Right renal pelvis (tissue), 4 donors: ENCODE results near the gene LPP. TPM values are rescaled to one million over a fixed set of nuclear protein-coding genes. Genes with fewer than 3 reads are reported as not detected.

ENCODE experiments used
- DNase-seq, 4 donors: peaks; one replicate each; pipeline ENCODE4 v3.0.0-alpha.2; 2013; ENCODE audit warnings: low read depth in 4 of 4, low spot score in 3 of 4, missing footprints in 1 of 4
- polyA plus RNA-seq, 4 donors: library from polyadenylated mRNA; unstranded; fragments of 120-200 nt; gene quantifications; one replicate each; pipeline ENCODE4 v1.2.1, GENCODE V29; 2013; ENCODE audit not compliant: insufficient read length in 4 of 4

The LPP gene
- polyA plus RNA-seq, 4 donors: 24.5 to 29.6 (median 25.6) TPM

- no peak for DNase-seq
These were observed 63.1 kb downstream of the LPP start for GRCh38 chr3:188217011-188217463.

DNA sequence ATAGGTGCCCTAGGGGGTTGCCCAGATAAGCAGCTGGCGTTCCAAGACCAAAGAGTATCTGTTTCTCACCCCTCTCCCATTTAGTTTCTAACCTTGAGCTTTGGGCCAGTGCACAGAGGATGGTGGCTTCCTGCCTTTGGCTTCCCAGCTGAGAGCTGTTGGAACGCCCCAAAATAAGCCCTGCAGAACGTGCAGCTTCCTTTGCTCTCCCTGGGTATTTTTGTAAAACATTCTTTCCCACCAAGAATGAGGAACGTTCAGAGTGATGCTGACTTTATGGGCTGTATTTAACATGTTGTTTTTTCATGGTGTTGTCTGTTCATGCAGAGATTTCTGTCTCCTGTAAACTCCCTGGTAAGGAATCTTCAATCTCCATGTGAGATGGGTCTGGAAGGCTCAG lies 63.8 kb downstream of the LPP start:
- DNase-seq: no peak

DNA sequence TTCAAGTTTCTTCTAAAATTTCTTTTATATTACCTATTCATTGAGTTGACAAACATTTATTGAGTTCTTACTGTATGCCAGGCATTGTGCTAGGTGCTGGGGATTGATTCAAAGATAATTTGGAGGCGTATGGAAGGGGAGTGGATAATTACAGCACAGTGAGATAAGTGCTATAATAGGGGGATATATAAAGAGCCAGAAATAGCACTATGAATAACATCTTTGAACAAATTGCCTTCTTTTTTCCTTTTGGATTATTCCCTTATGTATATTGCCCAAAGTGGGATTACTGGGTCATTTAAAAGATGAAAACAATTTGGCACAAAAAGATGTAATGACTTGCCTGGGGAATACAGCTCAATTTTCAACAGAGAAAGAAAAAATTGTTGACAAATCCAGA lies 64.6 kb downstream of the LPP start:
- no peak for DNase-seq

DNA sequence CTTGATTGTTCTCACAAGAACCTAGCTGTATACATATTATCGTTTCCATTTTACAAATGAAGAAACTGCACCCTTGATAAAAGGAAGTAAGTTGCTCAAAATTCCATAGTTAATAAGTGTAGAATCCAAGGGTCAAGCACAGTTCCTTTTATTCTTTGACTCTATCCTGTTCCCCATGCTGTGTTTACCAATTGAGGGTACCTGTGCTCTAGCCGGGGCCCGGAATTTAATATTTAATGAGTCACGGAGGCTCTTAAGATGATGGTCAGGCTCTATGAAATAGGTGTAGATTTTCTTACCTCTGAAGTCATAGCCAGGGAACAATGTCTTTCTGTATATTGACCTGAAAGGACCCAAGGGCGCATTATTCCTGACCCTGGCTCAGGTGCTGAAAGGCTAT lies 65.2 kb downstream of the LPP start:
- no peak for DNase-seq

GRCh38 chr3:188220097-188220788 lies 66.3 kb downstream of the LPP start:
- no peak for DNase-seq

- no peak for DNase-seq
These were observed 67.2 kb downstream of the LPP start for GRCh38 chr3:188220988-188221818.

DNA sequence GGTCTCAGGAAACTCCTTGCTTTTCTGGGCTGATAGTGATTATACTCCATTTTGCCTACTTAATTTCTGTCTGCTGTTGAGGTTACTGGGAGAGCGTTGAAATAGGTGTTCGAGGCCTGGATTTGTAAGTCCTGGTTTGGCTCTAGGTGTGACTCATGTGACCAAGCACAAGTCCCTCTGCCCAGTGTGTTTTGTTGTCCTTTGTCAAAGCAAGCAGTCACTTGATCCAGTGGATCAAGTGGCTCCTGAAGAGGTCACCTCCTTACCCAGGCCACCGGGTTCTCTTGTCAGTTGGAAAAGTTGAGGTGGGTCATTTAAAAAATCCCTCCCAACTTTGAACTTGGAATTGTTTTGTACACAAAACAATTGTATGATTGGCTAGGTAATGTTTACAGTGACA lies 70.0 kb downstream of the LPP start:
- no peak for DNase-seq

- DNase-seq: no peak
These were observed 73.5 kb downstream of the LPP start for GRCh38 chr3:188227442-188227841.

DNA sequence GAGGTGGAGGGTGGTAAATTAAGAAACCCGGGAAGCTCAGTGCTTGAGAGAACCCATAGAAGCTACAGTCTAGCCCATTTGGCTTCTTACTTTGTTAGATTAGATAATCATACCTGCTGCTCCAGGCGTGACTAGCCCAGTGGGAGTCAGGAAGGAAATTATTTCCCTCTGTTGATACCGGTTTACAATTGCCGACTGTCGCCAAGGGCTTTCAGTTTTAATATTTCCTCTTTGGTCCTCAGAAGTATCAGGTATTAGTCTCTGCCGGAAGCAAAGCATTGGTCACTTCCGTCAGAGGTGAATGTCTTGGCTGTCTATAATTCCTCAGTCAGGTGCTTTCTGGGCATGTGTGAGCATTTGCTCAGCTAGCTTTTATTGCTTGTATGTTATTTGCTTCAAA lies 75.2 kb downstream of the LPP start:
- no peak for DNase-seq

GRCh38 chr3:188229726-188230125 lies 75.8 kb downstream of the LPP start:
- DNase-seq: no peak

GRCh38 chr3:188230962-188231361 lies 77.0 kb downstream of the LPP start:
- no peak for DNase-seq

GRCh38 chr3:188231456-188231855 lies 77.5 kb downstream of the LPP start:
- DNase-seq: no peak

GRCh38 chr3:188232656-188233055 lies 78.7 kb downstream of the LPP start:
- no peak for DNase-seq

- no peak for DNase-seq
These were observed 79.4 kb downstream of the LPP start for GRCh38 chr3:188233320-188233719.

GRCh38 chr3:188234132-188234531 lies 80.2 kb downstream of the LPP start:
- DNase-seq: no peak

DNA sequence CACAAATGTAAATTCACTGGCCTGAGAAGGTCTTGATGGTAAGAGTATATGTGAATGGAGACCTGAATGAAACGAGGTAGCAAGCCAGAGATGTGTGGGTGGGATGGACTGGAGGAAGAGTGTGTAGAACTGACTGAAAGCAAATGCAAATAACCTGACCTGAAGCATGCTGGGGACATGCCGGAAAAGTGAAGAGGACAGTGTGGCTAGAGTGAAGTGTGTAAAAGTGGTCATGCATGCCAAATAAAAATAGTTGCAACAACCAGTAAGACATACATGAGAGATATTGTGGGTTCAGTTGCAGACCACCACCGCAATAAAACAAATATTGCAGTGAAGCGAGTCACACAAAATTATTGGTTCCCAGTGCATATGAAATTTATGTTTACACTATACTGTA lies 82.3 kb downstream of the LPP start:
- no peak for DNase-seq

DNA sequence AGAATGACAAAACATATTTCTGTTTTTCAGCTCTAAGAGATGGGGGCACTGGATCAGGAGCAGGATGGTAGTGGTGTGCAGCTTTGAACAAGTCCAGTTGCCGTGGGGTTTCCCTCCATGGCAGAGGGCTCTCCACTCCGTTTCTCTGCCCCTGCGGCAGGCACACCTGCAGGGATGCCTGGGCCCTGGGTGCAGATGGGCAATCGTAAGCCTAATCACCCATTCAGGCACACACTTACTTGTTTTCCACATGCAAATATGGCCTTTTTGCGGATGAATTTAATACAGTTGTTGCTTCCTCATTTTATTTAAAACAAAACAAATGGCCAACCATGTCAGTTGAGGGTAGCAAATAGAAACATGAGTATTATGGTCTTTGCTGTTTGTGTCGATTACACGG lies 85.1 kb downstream of the LPP start:
- no peak for DNase-seq

GRCh38 chr3:188239577-188239976 lies 85.6 kb downstream of the LPP start:
- DNase-seq: no peak

- no peak for DNase-seq
These were observed 86.4 kb downstream of the LPP start for GRCh38 chr3:188240189-188240981.

DNA sequence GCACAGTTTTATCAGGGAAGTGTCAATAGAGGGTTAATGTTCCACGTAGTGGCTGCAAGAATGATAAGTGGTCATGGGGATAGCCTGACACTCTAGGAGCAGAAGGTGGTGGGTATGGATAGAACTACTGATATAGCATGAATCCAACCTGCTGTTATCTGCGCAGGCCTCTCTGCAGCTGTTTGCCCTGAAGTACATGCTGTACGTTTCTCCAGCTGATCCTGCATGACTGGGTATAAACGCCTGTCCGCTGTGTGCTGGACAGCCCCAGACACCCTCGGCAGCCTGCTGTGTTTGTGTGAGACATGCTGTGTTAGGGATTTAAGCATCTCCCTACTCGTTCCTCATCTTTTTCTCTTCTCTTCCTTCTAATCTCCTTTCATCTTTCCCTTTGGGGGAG lies 87.1 kb downstream of the LPP start:
- no peak for DNase-seq

- DNase-seq: no peak
These were observed 87.9 kb downstream of the LPP start for GRCh38 chr3:188241883-188242282.
